Measurements from ENCODE around the gene TOX4. TPM values are rescaled to one million over a fixed set of nuclear protein-coding genes. Genes with fewer than 3 reads are reported as not detected.
A peak's percentile ranks its signal among the peaks of the same experiment; 100 is the strongest.

Gene TOX4
- total and polyA plus RNA-seq, 12 donors = 14.9 to 104 (median 93.8) TPM

- H3K27me3 ChIP-seq = peaks cover 0 to under 1% (median 0%) of the 10 kb centered on the region in 7 donors
- intact Hi-C loops (cut with DNase I) = loop anchor here in 5 of 10 donors (1.0 to 5.0 kb wide), 7 partner anchors 34 to 55 kb away; partner anchors contain the start of genes RAB2B (in 3 of the 5), TOX4 (in 3 of the 5) and CHD8 (in 1 of the 5)
- 0 to 1% methylated on average over 53 of the region's 53 CpGs for WGBS, 2 donors
- no peaks in the 10 kb centered on the region for H3K9me3 ChIP-seq
- DNase-seq (peak; percentile 94 to 99), ATAC-seq (peak; percentile 99 to 100 (median 99))
- peak within 1 kb of the TSS; percentile 48 to 94 (median 78) for H3K4me3 ChIP-seq
- peaks cover 0 to 31% (median 6%) of the 10 kb centered on the region in 9 donors for H3K36me3 ChIP-seq
- H3K4me1 ChIP-seq = peaks cover 0 to 30% (median 19%) of the 10 kb centered on the region in 9 donors
- peak within 1 kb of the TSS in 9 of 10 donors; percentile 77 to 90 (median 85) for H3K27ac ChIP-seq
- peak in 1 of 9 donors; percentile 3 for TF ChIP-seq CTCF (IDR thresholded peaks at IDR 0.05)
Observed at GRCh38 chr14:21510735-21511657, 34.0 kb downstream of the TOX4 start, which contains the start of gene METTL3. METTL3 (minus strand) TSS chr14:21511340; CDS start chr14:21511223, 117 bp downstream.

GRCh38 chr14:21514341-21514740, 37.3 kb downstream of the TOX4 start:
- TF ChIP-seq CTCF (IDR thresholded peaks at IDR 0.05) = no peak
- 94 to 97% methylated on average over 1 of the region's 1 CpG for WGBS, 2 donors
- H3K4me1 ChIP-seq = peaks cover 0 to 19% (median 13%) of the 10 kb centered on the region in 9 donors
- intact Hi-C loops (cut with DNase I) = loop anchor here in 2 of 10 donors (5.0 kb wide), 2 partner anchors 37 to 43 kb away; partner anchors contain the start of genes RAB2B (in 1 of the 2) and TOX4 (in 1 of the 2)
- H3K27ac ChIP-seq = no peak overlapping the region
- no peak overlapping the region for H3K4me3 ChIP-seq
- no peaks in the 10 kb centered on the region for H3K9me3 ChIP-seq
- DNase-seq = no peak
- ATAC-seq = no peak
- H3K27me3 ChIP-seq = peaks cover 0 to 3% (median 0%) of the 10 kb centered on the region in 7 donors
- no peaks in the 10 kb centered on the region for H3K36me3 ChIP-seq

GRCh38 chr14:21518725-21519124, 41.7 kb downstream of the TOX4 start:
- H3K4me3 ChIP-seq = no peak overlapping the region
- H3K27me3 ChIP-seq = peaks cover 0 to 3% (median 0%) of the 10 kb centered on the region in 7 donors
- H3K9me3 ChIP-seq = no peaks in the 10 kb centered on the region
- no peaks in the 10 kb centered on the region for H3K4me1 ChIP-seq
- TF ChIP-seq CTCF (IDR thresholded peaks at IDR 0.05) = no peak
- intact Hi-C loops (cut with DNase I) = no loop called here
- WGBS, 2 donors = 76 to 89% methylated on average over 2 of the region's 2 CpGs
- H3K27ac ChIP-seq = no peak overlapping the region
- ATAC-seq (no peak), DNase-seq (no peak)
- H3K36me3 ChIP-seq = no peaks in the 10 kb centered on the region

GRCh38 chr14:21520767-21521166, 43.8 kb downstream of the TOX4 start:
- TF ChIP-seq CTCF (IDR thresholded peaks at IDR 0.05) = no peak
- H3K27ac ChIP-seq = no peak overlapping the region
- no peak overlapping the region for H3K4me3 ChIP-seq
- peaks cover 0 to 5% (median 0%) of the 10 kb centered on the region in 9 donors for H3K4me1 ChIP-seq
- peaks cover 0 to 3% (median 0%) of the 10 kb centered on the region in 7 donors for H3K27me3 ChIP-seq
- 90 to 94% methylated on average over 1 of the region's 1 CpG for WGBS, 2 donors
- no peaks in the 10 kb centered on the region for H3K36me3 ChIP-seq
- H3K9me3 ChIP-seq = no peaks in the 10 kb centered on the region
- intact Hi-C loops (cut with DNase I) = no loop called here
- DNase-seq (no peak), ATAC-seq (no peak)
